GM18861 (cell line): ENCODE data around the gene NUP210L.

Experiments
- ATAC-seq: cut with Tn5 transposase; IDR thresholded peaks from one replicate; pipeline ENCODE4 v1.9.1; 2021; ENCODE audit not compliant: unreplicated experiment

The NUP210L gene

DNA sequence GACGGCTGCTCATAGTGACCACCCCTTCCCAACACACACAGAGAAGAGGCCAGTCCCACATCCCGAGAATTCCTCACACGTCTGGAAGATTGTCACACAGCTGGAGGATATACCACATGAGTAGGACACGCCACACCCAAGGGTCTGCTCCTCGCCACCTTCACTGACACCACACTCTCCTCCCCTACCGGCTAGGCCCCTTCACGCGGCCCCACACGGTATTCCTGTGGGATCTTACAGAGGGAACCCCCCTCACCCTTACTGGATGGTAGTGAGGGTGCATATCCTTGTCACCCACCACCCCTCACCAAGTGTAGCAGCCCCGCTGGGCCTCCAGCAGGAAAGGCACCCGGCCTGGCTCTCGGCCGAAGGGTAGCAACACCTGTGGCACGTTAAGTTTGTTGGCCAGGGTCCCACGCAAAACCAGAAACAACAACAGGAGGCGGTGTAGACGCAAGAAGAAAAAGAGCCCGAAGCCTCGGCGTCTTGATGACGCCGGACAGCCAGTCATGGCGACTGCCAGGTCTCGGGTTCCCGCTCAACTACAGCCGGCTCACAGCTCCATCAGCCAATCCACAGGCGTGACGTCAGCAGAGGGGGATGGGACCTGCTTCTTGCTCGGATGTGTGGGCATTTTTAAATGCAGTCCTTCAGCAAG is at the start of gene NUP210L:
Gene NUP210L, minus strand, starts transcription at position 540 of the 658 bp plus-strand sequence.
- no peak for ATAC-seq

DNA sequence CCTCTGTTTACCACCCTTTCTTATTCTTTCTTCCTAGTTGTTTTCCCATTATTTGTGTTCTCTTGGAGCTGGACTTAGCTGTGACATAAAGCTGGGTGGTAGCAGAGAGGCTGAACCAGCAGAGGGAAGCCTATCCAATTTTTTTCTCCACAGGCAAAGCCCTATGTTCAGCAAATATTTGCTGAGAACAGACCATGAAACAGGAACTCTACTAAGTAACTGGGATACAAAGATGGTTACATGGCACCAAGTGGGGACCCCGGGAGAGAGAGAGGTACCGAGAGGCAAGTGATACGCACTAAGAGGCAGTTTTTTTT is 44.6 kb upstream of the NUP210L start:
- ATAC-seq = no peak

DNA sequence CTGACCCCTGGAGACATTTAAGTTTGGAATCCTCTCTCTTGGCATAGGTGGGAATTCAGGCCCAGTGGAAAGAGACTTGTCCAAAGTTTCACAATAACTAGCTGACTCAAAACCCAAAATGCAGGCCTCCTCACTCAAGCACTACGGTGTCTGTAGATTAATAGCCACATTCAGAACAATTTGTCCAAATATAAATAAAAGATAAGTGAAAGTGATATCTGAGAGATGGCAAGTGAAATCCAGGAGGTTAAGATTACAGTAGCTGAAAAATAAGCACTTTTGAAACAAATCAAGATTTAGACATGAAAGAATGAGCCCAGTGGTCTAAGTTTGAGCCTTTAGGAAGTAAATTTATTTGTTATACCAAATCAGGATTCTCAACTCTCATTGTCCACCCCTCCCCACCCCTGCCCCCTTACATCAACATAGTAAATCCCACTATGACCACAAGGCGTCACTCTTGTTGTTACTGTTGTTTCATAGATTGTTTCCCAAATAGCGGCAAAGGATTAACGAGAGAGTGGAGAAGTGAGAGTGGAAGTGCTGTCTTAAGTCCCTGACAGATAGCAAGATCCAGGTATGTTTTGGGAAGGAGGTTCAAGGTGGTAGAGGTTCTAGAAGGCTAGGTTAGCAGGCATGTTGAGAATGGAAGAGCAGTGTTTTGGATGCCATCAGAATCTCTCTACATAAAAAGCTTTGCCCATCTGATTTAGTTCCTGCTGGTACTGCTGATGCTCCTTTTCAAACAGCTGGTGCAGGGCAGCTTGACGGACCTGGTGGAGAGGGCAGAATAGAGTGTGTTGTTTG is 44.1 kb upstream of the NUP210L start:
- no peak for ATAC-seq

DNA sequence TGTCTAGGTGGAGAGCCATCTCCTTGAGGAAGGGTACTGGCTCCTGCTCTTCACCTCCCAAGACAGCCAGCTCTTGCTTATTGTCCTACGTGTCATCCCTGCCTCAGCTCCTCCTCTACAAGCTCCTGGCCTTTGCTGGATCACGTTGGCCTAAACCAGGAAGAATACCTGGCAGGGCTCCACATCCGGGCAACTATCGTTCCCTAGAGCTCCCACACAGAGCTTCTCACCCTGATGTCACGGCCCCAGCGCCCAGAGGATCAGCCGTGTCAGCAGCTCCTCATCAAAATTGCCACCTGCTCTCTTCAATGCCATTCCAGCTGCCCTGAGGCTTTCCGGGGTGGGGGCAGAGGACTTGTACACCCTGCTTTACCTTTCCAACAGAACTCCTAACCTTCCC is 38.9 kb upstream of the NUP210L start:
- no peak for ATAC-seq

DNA sequence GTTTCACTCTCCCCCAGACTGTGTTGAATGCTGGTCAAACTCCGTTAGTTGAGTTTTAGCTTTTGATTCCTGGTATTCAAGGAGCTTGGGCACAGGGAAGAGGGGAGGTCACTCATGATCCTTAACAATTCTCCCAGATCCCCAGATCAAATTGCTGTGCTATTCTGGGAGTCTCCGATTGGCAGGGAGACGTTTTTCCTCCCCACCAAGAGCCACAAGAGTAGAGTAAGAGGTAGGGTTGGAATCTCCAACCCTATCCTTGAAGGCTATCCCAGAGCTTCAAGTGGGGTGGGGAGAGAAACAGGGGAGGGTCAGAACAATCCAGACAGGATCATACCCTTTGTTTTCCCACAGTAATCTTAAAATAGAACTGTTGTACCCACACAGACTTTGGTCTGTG is 37.6 kb upstream of the NUP210L start:
- ATAC-seq = no peak

DNA sequence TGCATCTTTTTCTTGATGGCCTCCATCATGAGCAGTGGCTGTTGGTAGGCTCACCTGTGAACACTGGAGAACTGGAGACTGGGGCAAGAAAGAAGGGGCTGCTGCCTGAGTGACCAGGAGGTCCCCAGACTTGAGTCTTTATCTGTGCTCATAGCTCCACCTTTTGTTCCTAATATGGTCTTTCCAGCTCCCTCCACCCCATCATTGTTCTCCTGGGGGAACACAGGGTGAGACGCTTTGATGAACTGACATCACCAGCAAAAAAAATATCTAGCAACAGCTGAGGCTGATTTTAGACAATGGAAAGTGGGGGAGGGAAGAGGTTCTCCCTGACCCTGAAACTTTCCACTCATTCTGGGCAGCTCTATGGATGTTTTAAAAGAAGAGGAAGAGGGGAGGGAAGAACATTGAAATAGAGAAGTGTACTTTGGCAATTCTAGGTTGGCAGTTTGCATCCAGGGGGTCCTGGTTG is 37.2 kb upstream of the NUP210L start, which contains the start of gene TPM3:
Gene TPM3, minus strand, starts transcription at position 111 of the 472 bp plus-strand sequence. Its CDS starts 82 bp downstream, at position 29.
- ATAC-seq = no peak

DNA sequence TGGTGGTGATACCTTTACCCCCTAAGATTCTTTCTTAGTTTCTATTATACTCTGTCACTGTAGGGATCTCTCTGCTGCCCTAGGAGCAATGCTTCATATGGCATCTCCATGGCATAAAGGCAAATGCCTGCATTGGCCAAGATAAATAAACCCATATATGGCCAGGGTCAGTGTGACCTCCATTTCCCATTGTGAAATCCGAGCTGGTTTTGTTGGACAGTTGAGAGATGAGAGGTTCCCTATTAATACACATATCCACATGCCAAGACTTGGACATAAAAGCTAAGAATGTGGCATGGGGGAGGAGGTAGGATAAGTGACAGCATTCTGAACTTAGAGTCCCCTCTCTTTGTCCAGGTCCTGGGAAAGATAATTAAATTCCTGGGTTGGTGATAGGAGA is 35.7 kb upstream of the NUP210L start:
- ATAC-seq = no peak

DNA sequence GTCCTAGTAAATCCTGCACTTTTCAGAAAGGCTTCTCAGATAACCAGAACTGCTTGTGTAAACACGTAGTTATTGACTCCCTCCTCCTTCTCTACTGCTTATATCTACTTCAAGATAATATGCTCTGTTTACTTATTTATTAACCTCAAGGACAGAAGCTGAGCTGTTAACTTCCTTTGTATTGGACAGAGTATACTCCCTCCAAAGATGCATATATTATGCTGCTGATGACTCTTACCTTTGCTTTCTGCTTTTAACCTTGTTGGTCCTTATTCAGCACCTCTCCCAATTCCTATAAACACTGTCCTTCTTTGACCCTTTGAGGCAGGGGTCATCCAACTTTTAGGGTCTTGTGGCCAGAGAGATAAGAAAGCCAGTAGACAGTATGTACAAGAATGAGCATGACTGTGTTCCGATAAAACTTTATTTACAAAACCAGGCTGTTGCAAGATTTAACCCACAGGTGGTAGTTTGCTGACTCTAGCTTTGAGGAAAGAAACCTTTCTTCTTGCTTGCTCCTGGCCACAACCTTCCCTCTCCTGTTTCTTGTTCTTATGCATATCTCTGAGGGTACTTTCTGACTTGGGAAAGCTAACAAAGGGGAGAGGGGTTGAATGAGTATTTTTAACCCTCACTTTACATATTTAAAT is 32.1 kb upstream of the NUP210L start:
- ATAC-seq = no peak

DNA sequence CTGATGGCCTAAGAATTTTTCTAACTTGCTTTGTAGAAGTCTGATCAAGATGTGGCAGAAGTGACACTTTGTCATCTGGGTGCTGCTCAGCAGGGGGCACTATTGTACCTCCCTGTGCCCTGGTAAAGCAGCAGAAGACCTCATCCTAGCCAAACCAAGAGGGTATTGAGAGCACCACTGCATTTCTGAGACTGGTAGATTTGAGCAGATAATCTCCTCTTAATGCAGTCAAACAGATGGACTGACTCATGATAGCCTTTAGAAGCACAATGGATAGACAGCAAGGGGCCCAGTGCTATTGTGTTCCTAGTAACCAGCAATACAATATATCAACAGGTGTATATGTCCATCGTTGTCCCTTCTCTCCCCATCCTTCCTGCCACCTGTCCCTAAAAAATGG is 31.3 kb upstream of the NUP210L start:
- no peak for ATAC-seq

DNA sequence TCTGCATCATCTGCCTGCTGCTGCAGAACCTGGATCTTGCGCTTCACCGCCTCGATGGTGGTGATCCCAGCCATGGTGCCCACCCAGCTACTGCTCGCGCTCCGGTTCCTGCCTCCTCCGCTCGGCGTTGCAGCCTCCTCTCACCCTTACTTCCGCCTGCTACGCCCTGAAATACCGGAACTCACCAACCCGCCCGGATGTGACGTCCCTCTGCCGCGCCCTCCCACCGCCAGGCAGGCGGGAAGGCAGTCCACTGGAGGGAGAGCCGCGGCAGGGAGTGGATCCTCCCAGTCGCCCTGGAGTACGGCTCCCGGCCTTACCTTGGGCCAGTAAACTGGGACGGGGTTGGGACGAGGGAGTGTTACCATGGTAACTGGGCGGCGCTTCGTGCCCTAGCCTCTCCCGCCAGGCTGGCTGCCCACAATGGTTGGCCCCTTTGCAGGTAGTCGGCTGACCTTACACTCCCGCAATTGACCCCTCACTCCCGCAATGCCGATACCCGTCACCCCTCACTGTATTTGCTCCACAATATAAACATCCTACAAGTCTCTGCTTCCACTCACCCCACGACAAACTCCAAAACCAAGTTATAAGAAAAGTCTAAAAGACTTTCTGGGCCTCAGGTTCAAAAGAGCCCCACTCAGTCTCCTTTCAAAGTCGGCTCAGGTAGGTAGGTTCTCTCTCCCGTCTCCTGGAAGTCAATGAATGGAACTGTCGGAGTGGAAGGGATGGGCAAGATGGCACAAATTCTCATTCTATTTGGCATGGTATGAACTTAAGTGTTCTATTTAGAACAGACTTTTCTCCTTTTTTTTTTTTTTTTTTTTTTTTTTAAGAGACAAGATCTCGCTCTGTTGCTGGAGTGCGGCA is 28.4 kb upstream of the NUP210L start:
- ATAC-seq = peak; percentile 52

DNA sequence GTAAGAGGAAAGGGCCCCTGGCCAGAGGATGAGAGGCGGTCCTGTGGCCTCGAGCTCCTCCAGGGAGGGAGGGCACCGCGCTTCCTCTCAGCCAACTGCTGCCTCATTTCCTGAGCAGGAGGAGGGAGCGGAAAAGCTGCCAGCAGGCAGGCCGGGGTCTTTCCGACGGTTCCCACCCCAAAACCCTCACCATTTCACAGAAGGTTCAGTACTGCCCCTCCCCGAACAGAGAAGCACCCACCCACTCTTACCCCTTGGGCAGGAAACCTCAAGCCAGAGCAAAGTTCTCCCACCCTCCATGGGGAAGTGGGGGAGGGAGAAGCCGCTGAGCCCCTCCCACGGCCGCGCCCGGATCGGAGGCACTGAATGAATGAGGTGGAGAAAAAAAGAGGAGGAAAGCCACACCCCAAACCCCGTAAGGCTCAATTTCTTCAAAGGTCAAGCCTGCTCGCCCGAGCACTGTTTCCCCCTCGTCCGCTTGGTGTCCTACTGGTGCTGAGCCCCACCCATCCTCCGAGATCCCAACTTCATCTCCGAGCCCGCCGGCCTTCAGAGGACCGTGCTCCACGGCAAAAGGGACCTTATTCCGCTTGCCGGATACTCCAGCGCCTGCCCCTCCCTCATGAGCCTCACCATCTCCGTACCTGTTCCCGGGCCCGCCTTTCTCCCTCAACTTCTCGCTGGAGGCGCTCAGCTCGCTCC is 27.6 kb upstream of the NUP210L start:
- ATAC-seq = no peak

DNA sequence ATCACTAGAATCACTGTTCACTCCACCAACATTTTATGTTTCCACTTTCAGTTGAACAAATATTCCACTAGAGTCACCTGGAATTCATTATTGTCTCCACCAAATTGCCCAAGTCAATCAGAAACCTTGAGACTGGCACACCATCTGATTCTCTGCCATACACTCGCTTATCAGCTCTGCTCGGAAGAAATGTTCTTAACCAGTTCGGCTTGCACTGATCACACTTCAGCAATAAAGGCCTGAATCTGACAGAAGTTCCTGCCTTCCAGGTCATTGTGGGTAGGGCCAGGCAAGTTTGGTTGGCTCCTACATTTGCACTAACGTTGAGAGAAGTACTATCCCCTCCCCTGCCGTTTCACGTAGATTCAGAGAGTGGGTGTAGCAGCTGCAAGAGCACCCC is 27.1 kb upstream of the NUP210L start:
- peak; percentile 41 for ATAC-seq

DNA sequence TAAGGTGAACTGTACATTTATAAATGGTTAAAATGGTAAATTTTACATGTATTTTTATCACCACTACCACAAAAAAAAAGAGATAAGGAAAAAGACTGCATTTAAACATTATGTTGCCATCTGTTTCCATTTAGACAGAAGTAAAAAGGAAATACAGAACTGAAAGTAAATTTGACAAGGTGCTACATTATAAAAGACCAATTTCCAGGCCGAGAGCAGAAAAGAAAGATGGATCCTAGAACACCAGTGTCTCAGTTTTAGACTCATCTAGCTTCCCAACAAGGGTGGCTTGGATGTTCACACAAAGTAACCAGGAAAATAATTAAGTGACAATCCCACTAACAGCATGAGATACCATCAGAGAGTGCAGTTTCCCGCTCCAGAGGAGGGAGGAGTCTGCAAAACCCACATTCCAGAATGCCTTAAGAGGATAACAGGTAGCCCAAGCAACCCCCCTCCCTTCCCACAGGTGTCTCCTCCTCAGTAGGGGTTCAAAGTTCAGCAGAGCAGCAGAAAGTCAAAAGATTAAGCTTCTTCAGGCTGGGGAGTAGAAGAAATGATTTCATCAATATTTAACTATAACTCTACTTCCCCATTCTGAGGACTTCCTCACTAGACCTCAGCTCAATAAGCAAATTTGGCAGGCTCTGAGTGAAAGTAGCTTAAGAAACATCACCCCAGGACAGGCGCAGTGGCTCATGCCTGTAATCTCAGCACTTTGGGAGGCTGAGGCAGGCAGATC is 25.2 kb upstream of the NUP210L start:
- ATAC-seq = peak; percentile 29

DNA sequence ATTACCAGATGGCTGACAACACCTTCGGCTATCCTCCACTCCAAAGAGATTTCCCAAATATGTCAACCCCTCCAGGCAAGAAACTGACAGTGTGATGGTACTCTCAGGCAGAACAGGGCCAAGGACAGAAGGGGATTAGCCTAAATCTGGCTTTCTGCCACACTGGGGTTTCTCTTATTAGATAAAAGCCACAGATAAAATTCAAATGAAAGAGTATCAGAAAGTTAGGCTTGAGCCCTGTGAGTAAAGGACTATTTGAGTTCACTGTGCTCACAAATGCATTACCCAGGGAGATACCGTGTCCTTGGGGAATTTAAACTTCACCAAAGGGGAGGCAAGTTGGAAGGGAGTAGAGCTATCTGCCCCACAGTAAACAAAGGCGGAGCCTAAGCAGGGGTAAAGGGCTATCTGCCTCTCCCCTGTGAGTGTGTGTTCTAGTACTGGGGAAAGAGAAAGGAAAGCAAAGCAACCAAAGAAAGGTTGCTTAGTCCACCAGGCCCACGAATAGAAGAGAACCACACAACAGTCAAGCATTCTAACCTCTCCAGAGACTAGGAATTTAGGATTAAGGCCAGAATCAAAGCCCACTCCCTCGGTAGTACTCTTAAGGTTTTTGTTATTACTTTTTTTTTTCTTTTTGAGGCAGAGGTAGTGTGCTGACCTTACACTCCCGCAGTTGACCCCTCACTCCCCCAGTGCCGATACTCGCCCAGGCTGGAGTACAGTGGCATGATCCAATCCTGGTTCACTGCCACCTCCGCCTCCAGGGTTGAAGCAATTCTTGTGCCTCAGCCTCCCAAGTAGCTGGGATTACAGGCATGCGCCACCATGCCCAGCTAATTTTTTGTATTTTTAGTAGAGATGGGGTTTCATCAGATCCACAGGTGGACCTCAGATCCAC is 24.3 kb upstream of the NUP210L start:
- ATAC-seq = no peak

DNA sequence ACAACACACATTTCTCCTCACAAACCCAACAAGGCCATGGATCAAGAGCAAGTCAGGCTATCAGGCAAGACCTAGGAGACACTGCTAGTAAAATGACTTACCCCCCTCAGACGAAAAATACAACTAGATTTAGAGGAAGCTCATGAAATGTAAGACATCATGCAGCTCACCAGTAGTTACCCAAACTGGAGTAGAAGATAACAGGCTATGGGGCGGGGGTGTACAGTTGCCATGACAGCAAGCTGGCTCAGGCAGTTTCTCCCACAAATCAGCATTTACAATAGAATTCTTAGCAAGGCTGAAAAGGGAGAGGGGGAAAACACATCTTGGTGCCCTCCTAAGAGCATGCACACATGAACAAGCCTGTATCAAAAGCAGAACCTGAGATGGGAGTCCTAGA is 23.1 kb upstream of the NUP210L start:
- ATAC-seq = no peak

DNA sequence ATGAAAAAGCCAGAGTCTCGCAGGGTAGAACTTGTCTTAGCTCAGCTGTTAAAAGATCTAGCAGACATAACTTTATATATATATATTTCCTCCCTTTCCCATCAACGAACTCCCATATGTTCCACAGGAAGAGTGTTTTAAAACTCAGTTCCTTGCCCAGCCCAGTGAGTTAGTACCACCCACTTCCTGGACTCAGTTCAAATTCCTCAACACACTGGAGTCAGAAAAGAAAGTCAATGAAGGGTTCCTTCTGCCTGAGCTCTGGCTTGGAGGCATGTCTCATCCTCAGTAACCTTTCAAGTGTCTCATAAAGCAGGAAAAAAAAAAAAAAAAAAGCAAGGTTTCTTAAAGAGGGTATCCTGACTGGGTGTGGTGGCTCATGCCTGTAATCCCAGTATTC is 21.5 kb upstream of the NUP210L start:
- no peak for ATAC-seq

DNA sequence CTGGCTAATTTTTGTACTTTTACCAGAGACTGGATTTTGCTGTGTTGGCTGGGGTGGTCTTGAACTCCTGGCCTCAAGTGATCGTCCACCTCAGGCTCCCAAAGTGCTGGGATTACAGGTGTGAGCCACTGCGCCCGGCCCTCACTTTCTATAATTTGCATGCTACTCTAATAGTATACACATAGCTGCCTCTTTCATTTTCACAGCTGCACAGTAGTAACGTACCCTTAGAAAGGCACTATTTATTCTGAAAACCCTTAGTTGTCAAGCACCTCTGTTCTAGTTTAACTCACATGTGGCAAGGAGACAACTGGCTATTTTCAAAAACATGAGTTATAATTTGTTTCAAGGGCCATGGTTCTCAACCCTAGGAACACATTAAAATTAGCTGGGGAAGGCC is 19.8 kb upstream of the NUP210L start:
- no peak for ATAC-seq

DNA sequence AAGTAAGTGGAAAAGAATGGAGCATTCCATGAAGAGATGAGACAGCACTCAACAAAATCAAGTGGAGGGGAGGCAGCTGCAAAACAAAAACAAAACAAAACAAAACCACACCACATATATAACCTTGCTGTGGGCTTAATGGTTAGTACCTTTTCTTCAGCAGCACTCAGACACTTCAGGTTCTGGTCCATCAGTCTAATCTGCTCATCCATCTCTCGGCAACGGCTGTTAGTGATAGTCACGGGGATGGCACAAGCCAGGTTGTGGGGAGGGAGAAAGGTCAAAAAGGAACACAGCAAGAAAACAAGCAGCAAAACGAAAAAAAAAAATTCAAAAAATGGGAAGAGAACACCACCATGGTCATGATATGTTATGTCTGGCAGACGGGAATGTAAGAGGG is 17.0 kb upstream of the NUP210L start:
- no peak for ATAC-seq

DNA sequence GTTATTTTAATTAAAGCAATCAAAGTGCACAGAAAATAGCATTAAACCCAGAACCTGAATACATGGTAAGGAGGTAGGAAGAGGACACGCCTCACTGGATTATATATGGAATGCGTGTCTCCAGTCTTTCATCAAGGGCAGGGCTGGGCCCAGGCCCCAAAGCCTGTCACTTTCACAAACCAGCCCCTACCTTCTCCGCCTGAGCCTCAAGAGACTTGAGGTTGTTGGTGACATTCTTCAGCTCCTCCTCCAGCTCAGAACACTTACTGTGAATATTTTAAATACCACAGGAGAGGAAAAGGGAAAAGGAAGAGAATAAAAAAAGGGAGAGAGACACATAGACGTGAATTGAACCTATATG is 16.3 kb upstream of the NUP210L start:
- no peak for ATAC-seq
